Fibroblast of mammary gland (primary cell): ENCODE results near the gene NR1D2.

Source experiments
- DNase-seq: peaks from one replicate; pipeline ENCODE4 v3.0.0-alpha.2; 2010; ENCODE audit warnings: low read depth
- H3K4me3 ChIP-seq: 2 replicates; pipeline ENCODE4 v1.5.1; 2011; ENCODE audit warnings: low read depth, mild to moderate bottlenecking, low read length, moderate library complexity; ENCODE audit not compliant: control insufficient read depth
- CTCF ChIP-seq: conservative IDR thresholded peaks from 2 replicates; pipeline ENCODE4 v1.5.1; 2011; ENCODE audit warnings: low read depth, low read length, inconsistent platforms; ENCODE audit not compliant: control insufficient read depth, insufficient read depth

Gene NR1D2

GRCh38 chr3:23920151-23920655, 24.9 kb upstream of the NR1D2 start:
- no peak for TF ChIP-seq CTCF
- no peak overlapping the region for H3K4me3 ChIP-seq
- DNase-seq, result no peak

DNA sequence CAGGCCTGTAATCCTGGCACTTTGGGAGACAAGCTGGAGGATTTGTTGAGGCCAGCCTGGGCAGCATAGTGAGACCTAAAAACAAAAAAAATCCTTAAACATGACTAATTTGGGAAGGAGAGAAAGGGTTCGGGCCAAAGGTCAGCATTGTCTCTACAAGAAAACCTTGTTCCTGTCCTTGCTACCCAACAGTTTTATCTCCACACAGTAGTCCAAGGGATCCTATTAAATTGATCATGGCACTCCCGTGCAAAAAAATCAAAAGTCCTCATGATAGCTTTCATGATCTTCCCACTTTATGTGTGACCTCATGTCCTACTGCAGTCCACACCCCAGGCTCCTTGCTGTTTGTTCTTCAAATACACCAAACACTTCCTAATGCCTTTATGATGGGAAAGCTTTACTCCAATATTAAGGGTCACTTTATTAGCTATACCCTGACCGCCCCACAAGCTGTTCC, 24.0 kb upstream of the NR1D2 start:
- no peak for DNase-seq
- H3K4me3 ChIP-seq, result no peak overlapping the region
- no peak for TF ChIP-seq CTCF

GRCh38 chr3:23923786-23924185, 21.3 kb upstream of the NR1D2 start:
- no peak for TF ChIP-seq CTCF
- DNase-seq, result no peak
- no peak overlapping the region for H3K4me3 ChIP-seq

DNA sequence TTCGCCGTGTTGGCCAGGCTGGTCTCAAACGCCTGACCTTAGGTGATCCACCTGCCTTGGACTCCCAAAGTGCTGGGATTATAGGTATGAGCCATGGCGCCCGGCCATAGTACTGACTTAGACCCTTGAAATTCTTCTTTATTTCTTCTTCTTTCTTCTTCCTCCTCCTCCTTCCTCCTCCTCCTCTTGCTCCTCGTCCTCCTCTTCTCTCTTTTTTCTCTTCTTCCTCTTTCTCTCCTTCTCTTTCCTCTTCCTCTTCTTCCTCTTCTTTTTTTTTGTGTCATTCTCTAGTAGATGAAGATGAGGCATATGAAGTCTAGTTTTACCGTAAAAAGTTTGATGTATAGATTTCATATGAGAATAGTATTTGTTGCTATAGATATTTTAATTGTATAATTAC, 18.8 kb upstream of the NR1D2 start:
- TF ChIP-seq CTCF, result no peak
- DNase-seq, result no peak
- no peak overlapping the region for H3K4me3 ChIP-seq

DNA sequence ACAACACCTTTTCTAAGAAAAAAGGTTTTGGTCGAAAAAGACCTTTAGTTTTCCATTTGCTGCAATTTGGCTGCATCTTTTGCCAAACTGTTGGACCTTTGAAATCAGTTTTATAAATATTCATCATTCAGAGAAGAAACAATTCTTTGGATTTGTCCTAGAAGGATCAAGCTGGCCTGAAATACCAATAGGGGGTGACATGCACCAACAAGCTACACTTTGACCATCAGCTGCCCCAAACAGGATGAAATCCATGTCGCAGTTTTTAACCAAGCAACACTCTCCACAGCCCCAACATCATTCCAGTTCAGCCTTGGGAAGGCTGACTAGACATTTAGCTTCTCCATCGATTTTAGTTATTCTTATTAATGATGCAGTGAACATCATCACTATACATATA, 18.4 kb upstream of the NR1D2 start:
- no peak overlapping the region for H3K4me3 ChIP-seq
- DNase-seq, result peak; percentile 28
- peak; percentile 23 for TF ChIP-seq CTCF

- TF ChIP-seq CTCF, result no peak
- H3K4me3 ChIP-seq, result no peak overlapping the region
- no peak for DNase-seq
Measured at GRCh38 chr3:23928524-23928923, 16.6 kb upstream of the NR1D2 start.

- no peak overlapping the region for H3K4me3 ChIP-seq
- TF ChIP-seq CTCF, result no peak
- DNase-seq, result no peak
Measured at GRCh38 chr3:23931597-23931996, 13.5 kb upstream of the NR1D2 start.
